GM10266 (cell line): ENCODE data around the gene SWI5.

Experiments used
- DNase-seq: peaks from one replicate; pipeline ENCODE4 v3.0.0; 2012; ENCODE audit errors: extremely low spot score
- TF ChIP-seq, protein P1 (sequence below): IDR thresholded peaks from 2 replicates; pipeline ENCODE4 v1.5.1; 2012; ENCODE audit warnings: mild to moderate bottlenecking, low read depth; ENCODE audit not compliant: control insufficient read depth, insufficient read depth; ENCODE audit errors: missing control alignments

The SWI5 gene

DNA sequence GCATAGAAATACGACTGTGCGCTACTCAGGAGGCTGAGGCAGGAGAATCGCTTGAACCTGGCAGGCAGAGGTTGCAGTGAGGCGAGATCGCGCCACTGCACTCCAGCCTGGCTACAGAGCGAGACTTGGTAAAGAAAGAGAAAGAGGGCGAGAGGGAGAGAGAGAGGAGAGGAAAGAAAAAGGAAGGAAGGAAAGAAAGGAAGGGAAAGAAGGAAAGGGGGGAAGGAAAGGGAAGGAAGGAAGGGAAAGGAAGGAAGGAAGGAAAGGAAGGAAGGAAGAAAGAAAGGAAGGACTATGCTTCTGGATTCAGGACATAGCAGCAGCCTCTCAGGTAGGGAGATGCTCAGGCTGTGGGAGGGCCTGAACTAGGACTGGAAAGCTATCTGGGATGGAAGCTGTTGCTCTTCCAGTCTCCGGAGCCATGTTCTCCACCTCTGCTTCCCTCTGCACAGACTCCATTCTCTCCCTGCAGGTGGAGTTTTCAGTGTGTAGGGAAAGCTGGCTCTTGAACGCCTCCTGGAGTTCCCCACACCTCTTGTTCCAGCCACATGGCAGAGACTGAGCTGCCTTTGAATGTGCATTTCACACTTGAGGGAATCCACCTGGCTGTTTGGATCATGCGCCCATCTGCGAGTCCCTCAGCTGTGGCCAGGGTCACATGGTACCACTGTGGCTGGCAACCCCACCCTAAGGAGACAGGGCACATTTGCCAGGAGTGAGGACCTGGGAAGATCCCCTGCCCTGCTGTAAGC, 9.1 kb downstream of the SWI5 start:
- TF ChIP-seq, protein P1, sequence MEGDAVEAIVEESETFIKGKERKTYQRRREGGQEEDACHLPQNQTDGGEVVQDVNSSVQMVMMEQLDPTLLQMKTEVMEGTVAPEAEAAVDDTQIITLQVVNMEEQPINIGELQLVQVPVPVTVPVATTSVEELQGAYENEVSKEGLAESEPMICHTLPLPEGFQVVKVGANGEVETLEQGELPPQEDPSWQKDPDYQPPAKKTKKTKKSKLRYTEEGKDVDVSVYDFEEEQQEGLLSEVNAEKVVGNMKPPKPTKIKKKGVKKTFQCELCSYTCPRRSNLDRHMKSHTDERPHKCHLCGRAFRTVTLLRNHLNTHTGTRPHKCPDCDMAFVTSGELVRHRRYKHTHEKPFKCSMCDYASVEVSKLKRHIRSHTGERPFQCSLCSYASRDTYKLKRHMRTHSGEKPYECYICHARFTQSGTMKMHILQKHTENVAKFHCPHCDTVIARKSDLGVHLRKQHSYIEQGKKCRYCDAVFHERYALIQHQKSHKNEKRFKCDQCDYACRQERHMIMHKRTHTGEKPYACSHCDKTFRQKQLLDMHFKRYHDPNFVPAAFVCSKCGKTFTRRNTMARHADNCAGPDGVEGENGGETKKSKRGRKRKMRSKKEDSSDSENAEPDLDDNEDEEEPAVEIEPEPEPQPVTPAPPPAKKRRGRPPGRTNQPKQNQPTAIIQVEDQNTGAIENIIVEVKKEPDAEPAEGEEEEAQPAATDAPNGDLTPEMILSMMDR, result no peak
- no peak for DNase-seq

DNA sequence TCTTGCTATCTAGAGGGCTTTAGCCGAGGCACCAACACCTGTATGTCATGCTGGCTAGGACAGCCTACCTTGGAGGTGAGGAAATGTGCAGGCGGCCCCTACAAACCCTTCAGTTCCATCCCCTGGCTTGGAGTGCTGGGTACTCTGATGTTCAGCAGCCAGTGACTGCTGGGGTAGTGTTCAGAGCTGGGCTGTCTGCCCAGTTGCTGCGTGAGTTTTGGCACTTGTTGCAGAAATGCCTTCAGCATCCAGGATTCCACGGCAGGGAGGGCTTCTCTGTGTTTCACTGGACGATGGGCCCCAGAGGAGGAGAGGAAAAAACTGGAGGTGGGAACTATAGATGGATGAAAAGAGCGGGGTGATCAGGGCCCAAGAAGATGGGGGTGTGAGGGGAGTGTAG, 10.4 kb downstream of the SWI5 start:
- DNase-seq, result no peak
- TF ChIP-seq, protein P1, result no peak

DNA sequence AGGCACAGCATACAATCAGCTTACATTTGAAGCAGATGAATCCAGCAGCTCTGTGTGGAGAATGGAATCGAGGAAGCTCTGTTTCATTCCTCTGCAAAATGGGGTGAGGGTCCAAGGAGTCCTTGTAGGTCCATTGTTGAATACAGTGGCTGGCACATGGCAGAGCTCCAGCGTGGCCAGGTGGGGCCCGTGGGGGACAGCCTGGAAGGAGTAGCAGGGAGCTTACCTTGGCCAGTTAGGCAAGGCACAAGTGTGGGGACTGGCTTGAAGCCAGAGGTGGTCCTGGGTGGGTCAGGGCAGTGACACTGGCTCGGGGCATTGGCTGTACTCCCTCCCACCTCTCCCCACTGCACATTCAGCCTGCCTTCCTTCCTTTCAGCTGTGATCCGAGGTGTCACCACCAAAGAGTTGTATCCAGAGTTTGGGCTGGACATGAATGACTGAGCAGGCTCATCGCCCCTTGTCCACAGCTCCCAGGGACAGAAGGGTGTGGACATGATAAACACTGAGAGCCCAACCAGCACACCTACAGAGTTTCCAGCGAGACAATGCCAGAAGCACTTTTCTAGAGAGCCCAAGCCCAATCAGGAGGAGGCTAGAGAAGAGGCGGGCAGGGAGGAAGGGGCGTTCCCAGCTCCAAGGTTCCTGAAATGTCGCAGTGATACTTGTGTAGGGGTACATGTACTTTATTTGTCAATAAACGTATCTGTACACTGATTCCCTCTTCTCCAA, 12.4 kb downstream of the SWI5 start:
- TF ChIP-seq, protein P1, result no peak

DNA sequence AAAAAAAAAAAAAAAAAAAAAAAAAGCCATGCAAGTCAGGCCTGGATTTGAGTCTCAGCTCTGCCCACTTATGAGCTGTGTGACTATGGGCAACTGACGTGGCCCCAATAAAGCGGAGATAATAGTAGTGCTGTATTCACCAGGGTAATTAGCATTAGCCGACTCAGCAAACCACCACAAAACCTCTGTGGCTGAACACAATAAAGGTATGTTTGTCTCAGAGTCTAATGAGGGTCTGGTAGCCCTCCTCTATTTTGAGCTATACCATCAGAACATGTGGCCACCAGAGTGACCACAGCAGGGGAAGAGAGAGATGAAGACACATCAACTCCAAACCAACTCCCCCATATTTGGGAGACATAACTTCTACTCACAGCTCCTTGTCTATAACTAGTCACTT, 15.9 kb downstream of the SWI5 start:
- TF ChIP-seq, protein P1, result no peak

More for the DNA sequence above, 12.4 kb downstream of the SWI5 start:
- no peak for DNase-seq

DNA sequence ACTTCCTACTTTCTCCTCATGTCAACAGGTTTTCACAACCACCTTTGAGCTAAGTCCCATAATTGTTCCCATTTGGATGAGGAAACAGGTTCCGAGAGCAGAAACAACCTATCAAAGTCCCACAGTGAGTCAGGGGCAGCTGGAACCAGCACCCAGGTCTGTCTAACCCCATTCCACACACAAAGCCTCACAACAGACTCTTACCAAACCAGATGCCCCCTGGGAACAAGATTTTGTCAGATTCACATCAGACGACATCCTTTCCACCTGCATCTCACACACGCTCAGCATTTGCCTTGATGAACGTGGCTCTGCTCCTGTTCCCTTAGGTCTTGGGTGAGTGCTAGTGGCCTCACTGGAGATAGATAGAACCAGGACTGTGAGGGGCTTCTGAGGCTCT, 17.0 kb downstream of the SWI5 start:
- no peak for DNase-seq
- TF ChIP-seq, protein P1, result no peak

More for the DNA sequence above, 15.9 kb downstream of the SWI5 start:
- no peak for DNase-seq

DNA sequence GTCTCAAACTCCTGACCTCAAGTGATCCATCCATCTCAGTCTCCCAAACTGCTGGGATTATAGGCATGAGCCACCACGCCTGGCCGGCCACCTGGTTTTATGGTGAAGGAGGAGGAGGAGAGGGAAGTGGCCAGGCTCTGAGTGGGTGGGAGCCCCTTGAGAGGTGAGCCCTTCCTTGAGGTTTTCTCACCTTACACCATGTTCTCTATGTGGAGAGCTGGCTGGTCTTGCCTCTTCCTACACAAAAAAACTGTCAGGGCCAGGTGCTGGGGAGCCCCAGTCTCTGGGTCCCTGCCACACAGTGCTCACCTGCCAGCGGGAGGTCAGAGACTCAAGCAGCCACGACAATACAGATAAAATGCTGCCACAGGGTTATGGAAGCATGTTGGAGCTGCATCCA, 18.1 kb downstream of the SWI5 start:
- no peak for DNase-seq
- TF ChIP-seq, protein P1, result no peak
